Upper lobe of left lung (tissue), 6 donors: ENCODE measurements around the gene APOBEC3B. TPM values are rescaled to one million over a fixed set of nuclear protein-coding genes. Genes with fewer than 3 reads are reported as not detected.
A peak's percentile ranks its signal among the peaks of the same experiment; 100 is the strongest.

Experiments used
- ATAC-seq, 2 donors: fragments of 200-7000 bp; cut with Tn5 transposase; one replicate each; pipeline ENCODE4 v1.9.1; 2022; ENCODE audit warnings: mild to moderate bottlenecking in 2 of 2, moderate library complexity in 2 of 2; ENCODE audit not compliant: low FRiP score in 2 of 2
- DNase-seq, 2 donors: peaks; one replicate each; pipeline ENCODE4 v3.0.0-alpha.2; 2019 to 2020
- H3K27ac ChIP-seq, 4 donors: fragments of 200-600 bp; sonication (generic); one replicate each; pipeline ENCODE4 v1.5.1; 2016 to 2019
- H3K27me3 ChIP-seq, 4 donors: fragments of 200-600 bp; sonication (generic); one replicate each; pipeline ENCODE4 v1.5.1; 2017 to 2019
- H3K36me3 ChIP-seq, 4 donors: fragments of 200-600 bp; sonication (generic); one replicate each; pipeline ENCODE4 v1.5.1; 2016 to 2019
- H3K4me1 ChIP-seq, 4 donors: fragments of 200-600 bp; sonication (generic); one replicate each; pipeline ENCODE4 v1.5.1; 2018 to 2019
- H3K4me3 ChIP-seq, 4 donors: fragments of 200-600 bp; sonication (generic); one replicate each; pipeline ENCODE4 v1.5.1; 2017 to 2019; ENCODE audit warnings: mild to moderate bottlenecking in 2 of 4, moderate library complexity in 1 of 4
- H3K9me3 ChIP-seq, 4 donors: fragments of 200-600 bp; sonication (generic); one replicate each; pipeline ENCODE4 v1.5.1; 2018 to 2019
- EP300 ChIP-seq, 4 donors: sonication (generic); formaldehyde crosslinking; IDR thresholded peaks; one replicate each; pipeline ENCODE4 v1.5.1; 2017; ENCODE audit warnings: antibody characterized with exemption in 4 of 4, control low read depth in 2 of 4
- POLR2A ChIP-seq, 4 donors: fragments of 450-650 bp; IDR thresholded peaks; one replicate each; pipeline ENCODE4 v1.5.1; 2016 to 2017; ENCODE audit warnings: antibody characterized with exemption in 4 of 4, mild to moderate bottlenecking in 2 of 4
- POLR2AphosphoS5 ChIP-seq, 2 donors: sonication (generic); formaldehyde crosslinking; IDR thresholded peaks; one replicate each; pipeline ENCODE4 v1.5.1; 2017; ENCODE audit warnings: antibody characterized with exemption in 2 of 2
- WGBS, 2 donors: methylation state at CpG; one replicate each; pipeline ENCODE4 v1.1.5; 2017 to 2018; 5-methylcytosine and 5-hydroxymethylcytosine counted together
- total RNA-seq, 6 donors: library from RNA; depleted of rRNA in 4 of 6; stranded (reverse); fragments of >200 nt in 4 of 6; gene quantifications; one replicate each; pipeline versions ENCODE4 v1.1.0 to v1.2.1, GENCODE V29; 2016 to 2021
- TF ChIP-seq, protein P1 (sequence below), 6 experiments: fragments of 450-650 bp in 4 of 6; fragments of 200-600 bp in 2 of 6; sonication (generic) in 2 of 6; IDR thresholded peaks; one replicate each; pipeline ENCODE4 v1.5.1; 2016 to 2019; ENCODE audit warnings: antibody characterized with exemption in 6 of 6
- donor health status: DM: no; HTN: no; CAD: no; lungs with moderate emphysema.
- donor health status: DM: no; HTN: yes; CAD: no; lungs with severe emphysema.

Gene APOBEC3B
- total RNA-seq, 6 donors from 2014 or later: 0.89 to 5.8 (median 1.5) TPM; not detected in 2

DNA sequence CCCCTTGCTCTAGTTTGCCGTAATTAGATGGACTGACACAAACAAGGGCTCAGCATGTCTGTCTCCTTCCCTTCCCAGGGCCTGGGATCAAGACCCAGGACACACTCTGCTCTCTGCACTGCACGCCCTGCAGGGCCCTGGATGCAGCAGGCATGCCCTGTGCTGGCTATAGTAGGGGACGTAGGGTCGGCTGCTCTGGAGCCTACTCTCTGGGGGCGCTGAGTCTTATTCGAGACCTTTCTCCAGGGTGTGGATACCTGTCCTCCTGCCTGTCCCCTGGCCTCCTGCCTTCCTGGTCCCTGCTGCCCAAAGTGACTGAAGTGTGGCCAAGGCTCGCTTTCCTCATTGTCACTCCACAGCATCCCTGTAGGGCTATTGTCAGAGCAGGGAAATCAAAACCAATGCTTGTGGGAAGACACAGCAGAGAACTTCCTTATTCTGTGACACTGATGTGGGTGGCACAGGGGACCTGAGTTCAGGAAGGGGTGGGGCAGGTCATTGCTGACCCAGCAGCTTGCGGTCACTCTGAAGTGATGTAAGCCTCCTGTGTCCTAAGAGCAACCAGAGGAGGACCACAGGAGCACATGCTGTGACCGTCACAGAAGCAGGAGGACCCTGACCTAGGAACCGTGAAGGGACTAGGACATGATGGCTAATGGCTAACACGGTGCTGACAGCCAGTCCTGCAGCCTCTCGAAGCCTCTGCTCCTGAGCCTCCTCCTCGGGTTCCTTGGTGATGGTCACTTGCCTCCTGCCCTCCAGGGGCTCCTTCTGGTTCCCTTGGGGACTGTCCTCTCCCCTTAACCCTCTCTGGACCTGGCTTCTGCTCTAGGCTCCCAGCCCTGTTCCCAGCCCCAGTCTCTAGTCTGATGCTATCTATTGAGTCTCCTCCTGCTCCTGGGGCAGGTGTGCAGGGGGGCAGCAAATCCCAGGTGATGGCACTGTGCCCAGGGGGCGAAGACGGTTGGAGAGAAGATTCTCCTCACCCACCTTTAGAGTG is 14.4 kb upstream of the APOBEC3B start:
- Histone ChIP-seq H3K27ac (peak overlapping the region in 3 of 4 donors; percentile 42 to 75 (median 62)), H3K9me3 (no peaks in the 10 kb centered on the region), H3K27me3 (no peaks in the 10 kb centered on the region), H3K36me3 (no peaks in the 10 kb centered on the region), H3K4me3 (no peak overlapping the region), H3K4me1 (peaks cover 0 to 9% (median 2%) of the 10 kb centered on the region in 4 donors)
- WGBS, 2 donors: 78% methylated on average over 5 of the region's 15 CpGs; no CpG with 5 or more reads in 1 of the 2 donors
- peak in 1 of 4 donors; percentile 28 for TF ChIP-seq POLR2A (IDR thresholded peaks at IDR 0.05)
- TF ChIP-seq EP300 (IDR thresholded peaks at IDR 0.05): peak in 1 of 4 donors; percentile 34
- TF ChIP-seq, protein P1, sequence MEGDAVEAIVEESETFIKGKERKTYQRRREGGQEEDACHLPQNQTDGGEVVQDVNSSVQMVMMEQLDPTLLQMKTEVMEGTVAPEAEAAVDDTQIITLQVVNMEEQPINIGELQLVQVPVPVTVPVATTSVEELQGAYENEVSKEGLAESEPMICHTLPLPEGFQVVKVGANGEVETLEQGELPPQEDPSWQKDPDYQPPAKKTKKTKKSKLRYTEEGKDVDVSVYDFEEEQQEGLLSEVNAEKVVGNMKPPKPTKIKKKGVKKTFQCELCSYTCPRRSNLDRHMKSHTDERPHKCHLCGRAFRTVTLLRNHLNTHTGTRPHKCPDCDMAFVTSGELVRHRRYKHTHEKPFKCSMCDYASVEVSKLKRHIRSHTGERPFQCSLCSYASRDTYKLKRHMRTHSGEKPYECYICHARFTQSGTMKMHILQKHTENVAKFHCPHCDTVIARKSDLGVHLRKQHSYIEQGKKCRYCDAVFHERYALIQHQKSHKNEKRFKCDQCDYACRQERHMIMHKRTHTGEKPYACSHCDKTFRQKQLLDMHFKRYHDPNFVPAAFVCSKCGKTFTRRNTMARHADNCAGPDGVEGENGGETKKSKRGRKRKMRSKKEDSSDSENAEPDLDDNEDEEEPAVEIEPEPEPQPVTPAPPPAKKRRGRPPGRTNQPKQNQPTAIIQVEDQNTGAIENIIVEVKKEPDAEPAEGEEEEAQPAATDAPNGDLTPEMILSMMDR (IDR thresholded peaks at IDR 0.05): no peak
- TF ChIP-seq POLR2AphosphoS5 (IDR thresholded peaks at IDR 0.05): peak in 1 of 2 donors; percentile 91
- DNase-seq: no peak
- peak; percentile 71 to 72 for ATAC-seq

DNA sequence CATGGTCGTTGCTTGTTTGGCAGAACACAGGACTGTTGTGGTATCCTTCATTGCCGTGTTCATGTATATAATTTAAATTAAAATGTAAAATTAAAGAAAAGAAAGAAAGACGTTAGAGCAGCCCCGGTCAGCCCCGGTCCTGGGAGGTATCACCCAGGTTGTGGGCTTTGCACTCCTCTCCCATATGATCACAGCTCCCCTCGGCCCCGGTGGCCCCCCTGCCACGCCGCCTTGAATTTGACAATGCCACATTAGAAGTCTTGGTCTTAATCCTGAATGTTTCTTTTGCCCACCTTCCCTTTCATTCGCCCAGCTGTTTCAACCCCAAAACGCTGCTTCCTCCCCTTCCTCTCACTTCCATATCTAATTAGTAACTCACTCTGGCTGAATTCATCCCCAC is 13.3 kb upstream of the APOBEC3B start:
- TF ChIP-seq EP300 (IDR thresholded peaks at IDR 0.05) (no peak), POLR2A (IDR thresholded peaks at IDR 0.05) (no peak), POLR2AphosphoS5 (IDR thresholded peaks at IDR 0.05) (no peak)
- TF ChIP-seq, protein P1 (IDR thresholded peaks at IDR 0.05): no peak
- Histone ChIP-seq H3K27ac (no peak overlapping the region), H3K9me3 (no peaks in the 10 kb centered on the region), H3K36me3 (no peaks in the 10 kb centered on the region), H3K4me1 (peaks cover 0 to 9% (median 0%) of the 10 kb centered on the region in 4 donors), H3K27me3 (no peaks in the 10 kb centered on the region), H3K4me3 (no peak overlapping the region)
- ATAC-seq (no peak), DNase-seq (no peak)
- 80% methylated on average over 11 of the region's 11 CpGs; no CpG with 5 or more reads in 1 of the 2 donors for WGBS, 2 donors

DNA sequence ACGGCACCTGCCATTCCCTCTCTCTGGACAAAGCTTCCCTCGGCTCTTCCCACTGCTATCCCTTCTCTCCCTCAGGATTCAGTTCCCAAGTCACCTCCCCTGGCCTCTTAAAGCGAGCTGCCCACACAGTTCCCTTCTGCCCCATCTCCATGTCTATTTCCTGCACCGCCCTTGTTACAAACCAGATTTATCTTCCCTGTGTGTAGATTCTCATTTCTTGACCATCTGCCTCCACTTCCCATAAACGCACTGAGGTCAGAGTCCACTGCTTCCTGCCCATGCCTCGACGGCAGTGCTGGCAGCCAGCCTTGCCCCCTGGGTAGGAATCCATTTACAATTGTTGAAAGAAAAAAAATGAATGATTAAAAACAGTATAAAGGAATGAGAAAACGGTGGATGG is 11.6 kb upstream of the APOBEC3B start:
- Histone ChIP-seq H3K9me3 (no peaks in the 10 kb centered on the region), H3K27me3 (no peaks in the 10 kb centered on the region), H3K4me1 (peaks cover 0 to 9% (median 0%) of the 10 kb centered on the region in 4 donors), H3K27ac (no peak overlapping the region), H3K4me3 (no peak overlapping the region), H3K36me3 (no peaks in the 10 kb centered on the region)
- ATAC-seq: no peak
- no peak for TF ChIP-seq POLR2AphosphoS5 (IDR thresholded peaks at IDR 0.05)
- TF ChIP-seq POLR2A (IDR thresholded peaks at IDR 0.05): no peak
- TF ChIP-seq, protein P1 (IDR thresholded peaks at IDR 0.05): no peak
- no peak for TF ChIP-seq EP300 (IDR thresholded peaks at IDR 0.05)
- no peak for DNase-seq
- WGBS, 2 donors: 41% methylated on average over 8 of the region's 8 CpGs; no CpG with 5 or more reads in 1 of the 2 donors

DNA sequence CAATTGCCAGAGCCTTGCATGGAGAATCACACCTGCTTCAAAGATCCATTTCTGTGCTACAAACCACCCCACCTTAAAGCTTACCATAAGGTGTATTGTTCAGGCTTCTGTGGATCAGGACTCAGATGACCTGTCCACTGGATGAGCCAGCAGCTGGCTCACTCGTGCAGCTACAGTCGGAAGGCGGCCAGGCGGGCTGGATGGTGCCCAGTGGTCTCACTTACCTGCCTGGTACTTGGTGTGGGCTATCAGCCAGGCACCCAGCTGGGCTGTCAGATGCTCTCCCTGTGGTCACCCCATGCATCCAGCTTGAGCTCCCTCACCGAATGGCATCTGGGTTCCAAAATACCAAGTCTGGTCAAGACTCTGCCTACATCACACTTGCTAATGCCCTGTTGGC is 10.9 kb upstream of the APOBEC3B start:
- no CpG with 5 or more reads among the region's 5 CpGs for WGBS, 2 donors
- H3K27me3 ChIP-seq: no peaks in the 10 kb centered on the region
- H3K36me3 ChIP-seq: no peaks in the 10 kb centered on the region
- H3K9me3 ChIP-seq: no peaks in the 10 kb centered on the region
- H3K4me3 ChIP-seq: no peak overlapping the region
- DNase-seq: no peak
- no peak overlapping the region for H3K27ac ChIP-seq
- H3K4me1 ChIP-seq: peaks cover 0 to 9% (median 0%) of the 10 kb centered on the region in 4 donors
- TF ChIP-seq POLR2A (IDR thresholded peaks at IDR 0.05): no peak
- TF ChIP-seq, protein P1 (IDR thresholded peaks at IDR 0.05): no peak
- TF ChIP-seq POLR2AphosphoS5 (IDR thresholded peaks at IDR 0.05): no peak
- TF ChIP-seq EP300 (IDR thresholded peaks at IDR 0.05): no peak
- ATAC-seq: no peak
